Heart left ventricle (tissue), 13 donors: ENCODE results near the gene FMN2.

Source experiments
- POLR2A ChIP-seq, 2 donors: fragments of 450-650 bp; IDR thresholded peaks; one replicate each; pipeline ENCODE4 v1.6.1; 2017; ENCODE audit warnings: antibody characterized with exemption in 2 of 2, mild to moderate bottlenecking in 2 of 2, moderate library complexity in 2 of 2
- TF ChIP-seq, protein P1 (sequence below), 12 donors: fragments of 200-600 bp; sonication (generic) in 4 of 12; IDR thresholded peaks; one replicate each; pipeline versions ENCODE4 v1.5.0 to v1.8.0; 2018 to 2022; ENCODE audit warnings: antibody characterized with exemption in 12 of 12, mild to moderate bottlenecking in 5 of 12
- donor health status: ischemic (EF 13 %, LVEDD 7.1; RV severe dilation, severe dysfunction).
- donor health status: DM: no; HTN: yes; CAD: no.
- donor health status: DM: no; HTN: no; CAD: no.
- donor health status: ischemic (EF 25% LVEDD 6.9; RV normal size, moderate dysfunction).
- donor health status: ischemic (EF 25% LVEDD 5.7; RV mildly dilated, moderate dysfunction).
- donor health status: ischemic (EF 35%, LVEDD 5.7; RV mildly dilated, moderate dysfunction).
- donor health status: nonischemic (EF 11% LVEDD 7.7; RV severe dilation, severe dysfunction).
- donor health status: DM: yes; HTN: yes; CAD: no.
- donor health status: PGD.
- donor health status: ischemic (EF 29% LVEDD 5.4; RV normal size, mild dysfunction).
- donor health status: nonischemic (EF 23%, LVEDD 6.1; RV moderate dilation, normal function).

DNA sequence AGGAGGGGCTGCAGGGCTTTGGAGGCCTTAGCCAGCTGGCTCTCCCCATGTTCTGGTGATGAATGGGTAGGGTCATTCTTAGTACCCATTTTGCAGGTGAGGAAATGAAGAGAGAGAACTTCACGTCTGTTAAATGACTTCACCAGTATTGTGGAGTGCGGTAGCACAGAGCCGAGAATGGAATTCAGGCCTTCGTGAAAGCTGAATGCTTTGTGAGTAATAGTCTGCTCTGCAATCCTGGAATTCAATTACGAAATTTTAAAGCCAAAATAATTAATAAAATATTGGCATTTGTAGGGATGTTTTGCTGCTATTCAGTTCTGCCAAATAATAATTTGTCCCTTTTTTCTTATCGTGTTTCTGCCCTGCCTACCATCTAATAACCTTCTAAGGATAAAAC is 322.6 kb downstream of the FMN2 start:
- TF ChIP-seq, protein P1, sequence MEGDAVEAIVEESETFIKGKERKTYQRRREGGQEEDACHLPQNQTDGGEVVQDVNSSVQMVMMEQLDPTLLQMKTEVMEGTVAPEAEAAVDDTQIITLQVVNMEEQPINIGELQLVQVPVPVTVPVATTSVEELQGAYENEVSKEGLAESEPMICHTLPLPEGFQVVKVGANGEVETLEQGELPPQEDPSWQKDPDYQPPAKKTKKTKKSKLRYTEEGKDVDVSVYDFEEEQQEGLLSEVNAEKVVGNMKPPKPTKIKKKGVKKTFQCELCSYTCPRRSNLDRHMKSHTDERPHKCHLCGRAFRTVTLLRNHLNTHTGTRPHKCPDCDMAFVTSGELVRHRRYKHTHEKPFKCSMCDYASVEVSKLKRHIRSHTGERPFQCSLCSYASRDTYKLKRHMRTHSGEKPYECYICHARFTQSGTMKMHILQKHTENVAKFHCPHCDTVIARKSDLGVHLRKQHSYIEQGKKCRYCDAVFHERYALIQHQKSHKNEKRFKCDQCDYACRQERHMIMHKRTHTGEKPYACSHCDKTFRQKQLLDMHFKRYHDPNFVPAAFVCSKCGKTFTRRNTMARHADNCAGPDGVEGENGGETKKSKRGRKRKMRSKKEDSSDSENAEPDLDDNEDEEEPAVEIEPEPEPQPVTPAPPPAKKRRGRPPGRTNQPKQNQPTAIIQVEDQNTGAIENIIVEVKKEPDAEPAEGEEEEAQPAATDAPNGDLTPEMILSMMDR (IDR thresholded peaks at IDR 0.05): no peak
- no peak for TF ChIP-seq POLR2A (IDR thresholded peaks at IDR 0.05)
